Neuron (in vitro differentiated cells): Measurements from ENCODE around the gene SDR9C7.
"Not testable (repeated sequence)": the region's sequence is repeated elsewhere in the genome, so short reads cannot be mapped to it uniquely, and the experiment has no call there.

Experiments
- H2AFZ ChIP-seq: one replicate; pipeline ENCODE4 v1.6.1; 2013; ENCODE audit warnings: low read depth, mild to moderate bottlenecking, inconsistent platforms, low read length, moderate library complexity
- H3K27me3 ChIP-seq: one replicate; pipeline ENCODE4 v1.6.1; 2013; ENCODE audit warnings: low read length; ENCODE audit not compliant: insufficient read depth
- H3K36me3 ChIP-seq: one replicate; pipeline ENCODE4 v1.6.1; 2013; ENCODE audit warnings: low read length; ENCODE audit not compliant: insufficient read depth
- H3K4me1 ChIP-seq: one replicate; pipeline ENCODE4 v1.6.1; 2013; ENCODE audit warnings: low read length; ENCODE audit not compliant: insufficient read depth
- H3K4me3 ChIP-seq: 2 replicates; pipeline ENCODE4 v1.5.1; 2013; ENCODE audit warnings: mild to moderate bottlenecking, low read length, moderate library complexity
- H3K9me3 ChIP-seq: one replicate; pipeline ENCODE4 v1.6.1; 2013; ENCODE audit warnings: low read length

SDR9C7 gene

DNA sequence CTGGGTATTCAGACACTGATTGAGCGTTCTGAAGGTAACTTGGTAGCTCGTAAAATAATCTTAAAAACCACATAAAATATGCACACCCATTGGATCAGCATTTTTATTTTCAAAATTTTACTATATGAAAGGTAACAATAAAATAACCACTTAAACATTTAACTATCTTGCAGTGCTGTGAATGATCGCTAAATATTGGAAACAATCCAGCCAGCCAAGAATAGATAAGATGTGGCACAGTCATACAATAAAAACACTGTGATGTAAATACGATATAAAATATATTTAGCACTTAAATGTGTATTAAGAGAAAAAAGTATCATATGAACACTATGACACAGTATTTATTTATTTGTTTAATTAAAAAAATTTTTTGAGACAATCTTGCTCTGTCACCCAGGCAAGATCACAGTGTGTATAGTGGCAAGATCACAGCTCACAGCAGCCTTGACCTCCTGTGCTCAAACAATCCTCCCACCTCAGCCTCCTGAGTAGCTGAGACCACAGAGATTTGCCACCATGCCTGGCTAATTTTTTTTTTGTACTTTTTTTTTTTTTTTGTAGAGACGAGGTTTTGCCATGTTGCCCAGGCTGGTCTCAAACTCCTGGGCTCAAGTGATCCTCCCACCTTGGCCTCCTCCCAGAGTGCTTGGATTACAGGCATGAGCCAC, 39.4 kb downstream of the SDR9C7 start:
- H3K9me3 ChIP-seq: no peaks in the 10 kb centered on the region
- H2AFZ ChIP-seq: no peak overlapping the region
- H3K4me1 ChIP-seq: no peaks in the 10 kb centered on the region
- H3K4me3 ChIP-seq: no peak overlapping the region
- no peaks in the 10 kb centered on the region for H3K36me3 ChIP-seq
- H3K27me3 ChIP-seq: no peaks in the 10 kb centered on the region

- H3K4me3 ChIP-seq, H2AFZ ChIP-seq, H3K4me1 ChIP-seq, H3K9me3 ChIP-seq, H3K36me3 ChIP-seq, H3K27me3 ChIP-seq: not testable (repeated sequence)
Measured at GRCh38 chr12:56891885-56892284, 42.3 kb downstream of the SDR9C7 start.

DNA sequence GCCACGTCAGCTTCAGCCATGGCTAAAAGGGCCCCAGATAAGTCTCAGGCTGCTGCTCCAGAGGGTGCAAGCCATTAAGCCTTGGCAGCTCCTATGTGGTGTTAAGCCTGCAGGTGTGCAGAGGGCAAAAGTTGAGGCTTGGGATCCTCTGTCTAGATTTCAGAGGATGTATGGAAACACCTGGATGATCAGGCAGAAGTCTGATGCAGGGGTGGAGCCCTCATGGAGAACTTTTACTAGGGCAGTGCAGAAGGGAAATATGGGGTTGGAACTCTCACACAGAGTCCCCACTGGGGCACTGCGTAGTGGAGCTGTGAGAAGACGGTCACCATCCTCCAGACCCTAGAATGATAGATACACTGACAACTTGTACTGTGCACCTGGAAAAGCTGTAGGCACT, 47.9 kb downstream of the SDR9C7 start:
- no peaks in the 10 kb centered on the region for H3K4me1 ChIP-seq
- H3K9me3 ChIP-seq: no peaks in the 10 kb centered on the region
- H3K4me3 ChIP-seq: no peak overlapping the region

DNA sequence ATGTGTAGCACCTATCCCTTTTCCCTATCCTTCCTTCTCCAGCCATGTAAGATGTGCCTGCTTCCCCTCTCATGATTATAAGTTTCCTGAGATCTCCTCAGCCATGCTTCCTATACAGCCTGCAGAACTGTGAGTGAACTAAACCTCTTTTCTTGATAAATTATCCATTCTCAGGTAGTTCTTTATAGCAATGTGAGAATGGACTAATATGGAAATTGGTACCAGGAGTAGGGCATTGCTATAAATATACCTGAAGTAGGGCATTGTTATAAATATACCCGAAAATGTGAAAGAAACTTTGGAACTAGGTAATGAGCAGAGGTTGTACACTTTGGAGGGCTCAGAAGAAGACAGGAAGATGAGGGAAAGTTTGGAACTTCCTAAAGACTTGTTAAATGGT, 48.9 kb downstream of the SDR9C7 start:
- Histone ChIP-seq H3K4me3 (no peak overlapping the region), H3K9me3 (no peaks in the 10 kb centered on the region)

More for the DNA sequence above, 47.9 kb downstream of the SDR9C7 start:
- Histone ChIP-seq H3K36me3 (no peaks in the 10 kb centered on the region), H3K27me3 (no peaks in the 10 kb centered on the region), H2AFZ (no peak overlapping the region)

DNA sequence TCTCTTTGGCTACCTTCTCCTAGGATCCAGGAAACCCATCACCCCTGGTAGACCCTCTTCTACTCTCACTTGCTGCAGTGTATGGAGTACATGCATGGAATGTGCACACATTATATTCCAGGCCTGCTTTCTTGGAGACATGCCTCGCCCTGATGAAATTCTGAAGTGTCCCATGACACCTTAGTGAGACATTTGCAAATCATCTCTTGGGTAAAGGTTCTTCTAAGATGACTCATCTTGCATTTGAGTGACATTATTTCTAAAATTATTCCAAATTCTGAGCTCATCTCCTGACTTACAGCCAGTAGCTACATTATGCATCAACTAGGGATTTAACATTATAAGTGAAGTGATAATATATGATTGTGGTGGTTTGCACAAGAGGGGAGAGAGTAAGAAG, 49.8 kb downstream of the SDR9C7 start:
- Histone ChIP-seq H3K27me3 (no peaks in the 10 kb centered on the region), H2AFZ (no peak overlapping the region), H3K9me3 (no peaks in the 10 kb centered on the region), H3K36me3 (no peaks in the 10 kb centered on the region), H3K4me3 (no peak overlapping the region), H3K4me1 (no peaks in the 10 kb centered on the region)

More for the DNA sequence above, 48.9 kb downstream of the SDR9C7 start:
- H2AFZ ChIP-seq: no peak overlapping the region
- no peaks in the 10 kb centered on the region for H3K27me3 ChIP-seq
- H3K36me3 ChIP-seq: no peaks in the 10 kb centered on the region
- no peaks in the 10 kb centered on the region for H3K4me1 ChIP-seq

- not testable (repeated sequence) for H3K36me3 ChIP-seq, H3K27me3 ChIP-seq, H3K9me3 ChIP-seq, H3K4me1 ChIP-seq, H3K4me3 ChIP-seq, H2AFZ ChIP-seq
Measured at GRCh38 chr12:56882407-56882806, 51.8 kb downstream of the SDR9C7 start.

GRCh38 chr12:56880125-56880992, 53.8 kb downstream of the SDR9C7 start:
- no peak overlapping the region for H2AFZ ChIP-seq
- peaks cover 2% of the 10 kb centered on the region for H3K9me3 ChIP-seq
- H3K4me1 ChIP-seq: peaks cover under 1% of the 10 kb centered on the region
- peaks cover 3% of the 10 kb centered on the region for H3K27me3 ChIP-seq
- H3K4me3 ChIP-seq: no peak overlapping the region
- no peaks in the 10 kb centered on the region for H3K36me3 ChIP-seq

DNA sequence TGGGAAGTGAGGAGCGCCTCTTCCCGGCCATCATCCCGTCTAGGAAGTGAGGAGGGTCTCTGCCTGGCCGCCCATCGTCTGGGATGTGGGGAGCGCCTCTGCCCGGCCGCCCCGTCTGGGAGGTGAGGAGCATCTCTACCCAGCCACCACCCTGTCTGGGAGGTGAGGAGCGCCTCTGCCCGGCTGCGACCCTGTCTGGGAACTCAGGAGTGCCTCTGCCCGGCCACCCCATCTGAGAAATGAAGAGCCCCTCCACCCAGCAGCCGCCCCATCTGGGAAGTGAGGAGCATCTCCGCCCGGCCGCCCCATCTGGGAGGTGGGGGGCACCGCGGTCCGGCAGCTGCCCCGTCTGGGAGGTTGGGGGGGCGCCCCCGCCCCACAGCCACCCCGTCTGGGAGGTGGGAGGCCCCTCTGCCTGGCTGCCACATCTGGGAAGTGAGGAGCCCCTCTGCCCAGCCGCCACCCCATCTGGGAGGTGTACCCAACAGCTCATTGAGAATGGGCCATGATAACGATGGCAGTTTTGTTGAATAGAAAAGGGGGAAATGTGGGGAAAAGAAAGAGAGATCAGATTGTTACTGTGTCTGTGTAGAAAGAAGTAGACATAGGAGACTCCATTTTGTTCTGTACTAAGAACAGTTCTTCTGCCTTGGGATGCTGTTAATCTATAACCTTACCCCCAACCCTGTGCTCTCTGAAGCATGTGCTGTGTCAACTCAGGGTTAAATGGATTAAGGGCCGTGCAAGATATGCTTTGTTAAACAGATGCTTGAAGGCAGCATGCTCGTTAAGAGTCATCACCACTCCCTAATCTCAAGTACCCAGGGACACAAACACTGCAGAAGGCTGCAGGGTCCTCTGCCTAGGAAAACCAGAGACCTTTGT, 54.7 kb downstream of the SDR9C7 start:
- not testable (repeated sequence) for H3K9me3 ChIP-seq, H3K4me3 ChIP-seq, H3K4me1 ChIP-seq, H3K36me3 ChIP-seq, H2AFZ ChIP-seq, H3K27me3 ChIP-seq

GRCh38 chr12:56878010-56878339, 56.2 kb downstream of the SDR9C7 start:
- Histone ChIP-seq H3K27me3 (peaks cover 3% of the 10 kb centered on the region), H3K36me3 (no peaks in the 10 kb centered on the region), H3K9me3 (peaks cover 2% of the 10 kb centered on the region), H2AFZ (no peak overlapping the region), H3K4me3 (no peak overlapping the region), H3K4me1 (peaks cover 12% of the 10 kb centered on the region)

DNA sequence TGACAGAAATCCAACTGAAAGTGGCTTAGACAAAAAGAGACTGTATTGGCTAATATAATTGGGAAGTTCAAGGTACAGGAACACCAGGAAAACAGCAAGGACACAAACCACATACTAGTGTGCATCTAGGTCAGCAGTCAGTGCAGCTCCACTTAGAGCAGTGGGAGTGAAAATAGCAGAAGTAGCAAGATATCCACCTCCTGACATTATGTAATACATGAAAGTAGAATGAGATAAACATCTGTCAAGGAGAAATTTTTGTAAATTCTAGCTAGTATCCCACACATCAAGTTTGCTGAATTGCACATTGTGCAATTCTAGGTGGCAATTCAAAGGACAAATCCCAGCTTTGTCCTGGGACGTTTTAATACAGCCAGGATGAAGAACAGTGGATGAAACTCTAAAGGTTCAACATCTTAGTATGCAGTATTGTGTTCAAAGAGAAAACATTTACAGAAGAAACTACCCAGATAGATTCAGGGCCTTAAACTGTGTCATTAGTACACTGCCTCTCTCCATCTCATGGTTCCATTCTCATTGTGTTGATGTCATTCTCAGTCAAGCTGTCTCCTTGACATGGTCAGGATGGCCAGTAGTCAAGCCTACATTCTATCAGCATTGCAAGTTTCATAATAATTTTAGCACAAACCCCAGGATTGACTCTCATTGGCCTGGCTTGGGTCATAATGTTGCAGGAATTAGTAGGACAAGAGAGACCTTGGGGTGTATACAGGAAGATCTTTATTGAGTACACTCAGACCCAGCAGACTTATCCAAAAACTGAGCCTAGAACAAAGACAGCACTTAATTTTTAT, 56.8 kb downstream of the SDR9C7 start:
- H3K4me3 ChIP-seq: no peak overlapping the region
- H3K36me3 ChIP-seq: no peaks in the 10 kb centered on the region
- H3K9me3 ChIP-seq: peaks cover 2% of the 10 kb centered on the region
- H2AFZ ChIP-seq: no peak overlapping the region
- peaks cover 12% of the 10 kb centered on the region for H3K4me1 ChIP-seq
- H3K27me3 ChIP-seq: peaks cover 3% of the 10 kb centered on the region

- no peak overlapping the region for H2AFZ ChIP-seq
- peaks cover 12% of the 10 kb centered on the region for H3K4me1 ChIP-seq
- peaks cover 2% of the 10 kb centered on the region for H3K9me3 ChIP-seq
- H3K36me3 ChIP-seq: no peaks in the 10 kb centered on the region
- H3K4me3 ChIP-seq: no peak overlapping the region
- peaks cover 3% of the 10 kb centered on the region for H3K27me3 ChIP-seq
Measured at GRCh38 chr12:56874821-56875220, 59.4 kb downstream of the SDR9C7 start.

GRCh38 chr12:56873382-56873781, 60.8 kb downstream of the SDR9C7 start:
- no peak overlapping the region for H2AFZ ChIP-seq
- peaks cover 12% of the 10 kb centered on the region for H3K4me1 ChIP-seq
- H3K9me3 ChIP-seq: peaks cover 2% of the 10 kb centered on the region
- peaks cover 3% of the 10 kb centered on the region for H3K27me3 ChIP-seq
- H3K36me3 ChIP-seq: no peaks in the 10 kb centered on the region
- H3K4me3 ChIP-seq: no peak overlapping the region
